Activated T-cell treated with anti-CD3 and anti-CD28 coated beads, Interleukin-2, amount 50 U/mL, for 4 hours (primary cell): Measurements from ENCODE around the gene RAP1GAP. TPM values are rescaled to one million over a fixed set of nuclear protein-coding genes. Genes with fewer than 3 reads are reported as not detected.
"Not testable (repeated sequence)": the region's sequence is repeated elsewhere in the genome, so short reads cannot be mapped to it uniquely, and the experiment has no call there.

ENCODE experiments used
- ATAC-seq, 2 donors: fragments of 200-7000 bp; cut with Tn5 transposase; one replicate each; pipeline ENCODE4 v1.10.0; 2021
- DNase-seq: peaks from one replicate; pipeline ENCODE4 v3.0.0-alpha.2; 2020
- H3K27me3 Mint-ChIP-seq: one replicate; pipeline ENCODE4 v1.8.0; 2021; ENCODE audit warnings: low read depth, mixed read lengths
- H3K36me3 Mint-ChIP-seq: one replicate; pipeline ENCODE4 v1.8.0; 2022; ENCODE audit warnings: mixed read lengths; ENCODE audit not compliant: insufficient read depth
- H3K4me1 Mint-ChIP-seq: one replicate; pipeline ENCODE4 v1.8.0; 2021; ENCODE audit warnings: low read depth, mixed read lengths
- H3K4me3 Mint-ChIP-seq: one replicate; pipeline ENCODE4 v1.8.0; 2021; ENCODE audit warnings: mild to moderate bottlenecking, moderate library complexity, mixed read lengths
- H3K9me3 Mint-ChIP-seq: one replicate; pipeline ENCODE4 v1.8.0; 2021; ENCODE audit warnings: mixed read lengths
- total RNA-seq, 3 donors: library from RNA; stranded (reverse); gene quantifications; one replicate each; pipeline ENCODE4 v1.2.1, GENCODE V29; 2021

The RAP1GAP gene
- total RNA-seq, 3 donors from 2014 or later = 0.46 to 1.4 (median 1.2) TPM

DNA sequence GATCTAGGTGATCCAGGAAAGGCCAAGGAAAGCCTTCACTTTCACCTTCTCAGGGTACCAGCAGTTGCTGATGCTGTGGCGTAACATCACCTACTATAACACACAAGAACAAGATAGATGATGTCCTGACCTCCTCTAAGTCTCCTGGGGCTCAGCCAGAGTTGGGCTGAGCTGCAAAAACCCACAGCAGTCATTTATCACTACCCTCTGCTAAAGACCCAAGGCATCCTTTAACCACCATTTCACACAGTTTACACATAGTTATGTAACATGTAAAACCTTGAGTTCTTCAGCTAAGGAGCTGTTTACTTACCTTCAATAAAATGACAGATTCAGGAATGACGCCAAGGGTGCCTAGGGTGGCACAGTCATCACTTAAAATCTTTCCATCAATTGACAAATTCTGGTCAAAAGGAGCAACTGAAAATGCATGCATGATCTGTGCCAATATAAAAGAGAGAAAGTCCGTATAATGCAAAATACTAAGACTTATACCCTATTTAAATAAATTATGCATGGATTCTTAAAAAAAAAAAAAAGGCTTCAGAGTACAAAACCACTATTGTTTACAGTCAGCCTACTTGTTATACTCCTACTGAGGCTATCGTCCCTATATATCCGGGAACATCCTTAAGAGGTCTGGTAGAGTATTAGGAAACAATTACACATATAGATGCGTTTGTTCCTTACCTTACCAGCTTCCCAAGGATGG, 20.7 kb upstream of the RAP1GAP start:
- no peaks in the 10 kb centered on the region for H3K9me3 Mint-ChIP-seq
- no peaks in the 10 kb centered on the region for H3K27me3 Mint-ChIP-seq
- DNase-seq (no peak), ATAC-seq (no peak)
- peaks cover 55% of the 10 kb centered on the region for H3K36me3 Mint-ChIP-seq
- no peak overlapping the region for H3K4me3 Mint-ChIP-seq
- H3K4me1 Mint-ChIP-seq = no peaks in the 10 kb centered on the region

DNA sequence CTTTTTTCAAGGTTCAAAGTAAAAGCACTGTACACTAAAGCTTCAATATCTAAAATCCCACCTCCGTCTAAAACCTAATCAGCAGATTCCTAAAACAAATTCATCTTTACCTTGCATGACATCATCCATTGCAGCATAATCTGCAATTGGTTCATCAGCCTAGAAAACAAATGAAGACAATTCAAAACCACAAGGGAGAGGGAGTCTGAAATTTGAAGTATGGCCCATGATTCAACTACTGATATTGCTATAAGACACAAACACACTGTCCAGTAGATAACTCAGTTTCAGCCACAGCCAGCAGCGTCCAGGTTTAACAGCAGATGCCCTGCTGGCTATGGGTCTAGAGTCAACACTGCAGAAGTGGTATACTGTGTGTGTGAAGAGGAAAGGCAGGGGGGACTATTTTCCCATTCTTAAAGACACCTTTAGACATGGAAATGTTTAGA, 17.9 kb upstream of the RAP1GAP start:
- Mint-ChIP-seq H3K4me3 (no peak overlapping the region), H3K4me1 (no peaks in the 10 kb centered on the region), H3K9me3 (no peaks in the 10 kb centered on the region), H3K27me3 (no peaks in the 10 kb centered on the region), H3K36me3 (peaks cover 49% of the 10 kb centered on the region)
- DNase-seq = no peak
- no peak for ATAC-seq

- Mint-ChIP-seq H3K36me3 (peaks cover 50% of the 10 kb centered on the region), H3K4me3 (no peak overlapping the region), H3K4me1 (no peaks in the 10 kb centered on the region), H3K9me3 (no peaks in the 10 kb centered on the region), H3K27me3 (no peaks in the 10 kb centered on the region)
- no peak for DNase-seq
- ATAC-seq = no peak
Observed at GRCh38 chr1:21685946-21686678, 17.0 kb upstream of the RAP1GAP start.

- no peak overlapping the region for H3K4me3 Mint-ChIP-seq
- ATAC-seq = no peak
- no peak for DNase-seq
- H3K9me3 Mint-ChIP-seq = no peaks in the 10 kb centered on the region
- H3K36me3 Mint-ChIP-seq = peaks cover 32% of the 10 kb centered on the region
- H3K27me3 Mint-ChIP-seq = no peaks in the 10 kb centered on the region
- no peaks in the 10 kb centered on the region for H3K4me1 Mint-ChIP-seq
Observed at GRCh38 chr1:21681426-21681825, 12.3 kb upstream of the RAP1GAP start.

DNA sequence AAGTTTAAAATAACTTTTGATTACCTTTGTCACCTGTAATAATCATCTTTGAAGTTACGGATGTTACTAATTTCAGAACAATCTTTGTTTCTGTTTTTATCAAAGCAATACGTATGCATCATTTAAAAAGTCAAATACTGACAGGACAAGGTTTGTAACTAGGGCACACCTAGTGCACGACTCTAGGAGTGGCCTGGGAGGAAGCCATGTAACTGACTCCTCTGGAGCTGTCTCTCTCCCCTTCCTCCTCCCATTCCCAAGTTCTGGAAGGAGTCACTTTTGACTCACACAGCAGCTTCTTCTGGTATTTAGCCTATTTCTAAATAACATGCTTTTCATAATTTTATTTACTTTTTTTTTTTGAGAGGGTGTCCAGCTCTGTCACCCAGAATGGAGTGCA, 11.8 kb upstream of the RAP1GAP start:
- H3K36me3 Mint-ChIP-seq = peaks cover 28% of the 10 kb centered on the region
- H3K27me3 Mint-ChIP-seq = no peaks in the 10 kb centered on the region
- no peak for ATAC-seq
- H3K9me3 Mint-ChIP-seq = no peaks in the 10 kb centered on the region
- no peak overlapping the region for H3K4me3 Mint-ChIP-seq
- H3K4me1 Mint-ChIP-seq = no peaks in the 10 kb centered on the region
- no peak for DNase-seq

DNA sequence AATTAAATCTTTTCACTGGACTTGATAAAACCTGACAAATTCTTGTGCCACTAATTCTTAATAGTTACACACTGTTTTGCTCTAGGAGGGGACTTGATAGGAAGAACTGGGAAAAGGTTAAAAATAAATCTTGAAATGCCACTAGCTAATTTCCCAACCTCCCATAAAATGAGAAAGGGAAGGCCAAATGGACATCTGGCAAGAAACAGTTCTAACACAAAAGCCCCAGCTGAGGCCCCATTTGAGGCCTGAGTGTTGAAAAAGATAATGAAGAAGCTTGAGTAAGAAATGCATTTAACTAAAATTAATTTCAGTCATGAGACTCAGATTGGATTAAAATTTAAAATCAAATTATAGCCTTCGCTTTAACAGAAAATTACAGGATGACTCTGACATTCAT, 11.2 kb upstream of the RAP1GAP start:
- Mint-ChIP-seq H3K4me1 (no peaks in the 10 kb centered on the region), H3K36me3 (peaks cover 24% of the 10 kb centered on the region), H3K27me3 (no peaks in the 10 kb centered on the region), H3K4me3 (no peak overlapping the region), H3K9me3 (no peaks in the 10 kb centered on the region)
- ATAC-seq = no peak
- DNase-seq = no peak

DNA sequence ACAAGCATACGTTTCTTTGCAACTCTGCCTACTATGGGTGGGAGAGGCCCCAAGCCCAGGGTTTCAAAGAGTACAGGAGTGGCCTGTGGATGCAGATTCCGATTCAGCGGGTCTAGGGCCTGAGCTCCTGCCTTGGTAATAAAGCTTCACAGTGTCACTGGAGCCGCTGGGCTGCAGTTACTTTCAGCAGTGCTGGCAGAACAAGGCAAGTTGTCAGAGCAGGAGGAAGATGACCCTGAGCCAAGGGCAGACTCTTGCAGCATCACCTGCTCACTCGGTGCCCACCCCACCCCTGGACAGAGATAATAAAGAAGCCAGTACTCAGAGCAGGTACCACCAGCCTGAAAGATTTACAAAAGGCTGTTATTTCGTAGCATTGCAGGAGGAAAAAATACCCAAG, 8.0 kb upstream of the RAP1GAP start:
- no peaks in the 10 kb centered on the region for H3K4me1 Mint-ChIP-seq

DNA sequence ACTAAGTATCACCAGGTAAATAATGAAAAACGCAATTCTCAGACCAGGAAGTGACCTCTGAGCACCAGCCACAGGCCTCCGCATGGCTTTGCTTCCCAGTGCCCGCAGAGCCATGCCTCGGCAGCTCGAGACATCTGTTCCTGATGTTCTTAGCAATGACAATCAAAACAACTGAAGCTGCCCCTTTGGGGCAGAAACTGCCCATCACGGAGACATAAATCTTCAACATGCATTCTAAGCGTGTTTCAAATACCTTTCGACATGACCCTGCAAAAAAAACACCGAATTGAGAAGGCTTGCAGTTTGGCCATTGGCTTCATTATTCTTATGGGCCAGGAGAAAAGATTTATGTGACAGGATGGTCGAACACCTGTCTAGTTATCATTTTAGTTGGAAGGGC, 5.8 kb upstream of the RAP1GAP start:
- Mint-ChIP-seq H3K36me3 (peaks cover 8% of the 10 kb centered on the region), H3K4me3 (no peak overlapping the region), H3K4me1 (no peaks in the 10 kb centered on the region), H3K9me3 (no peaks in the 10 kb centered on the region), H3K27me3 (no peaks in the 10 kb centered on the region)
- DNase-seq (no peak), ATAC-seq (no peak)

More for the DNA sequence above, 8.0 kb upstream of the RAP1GAP start:
- peaks cover 13% of the 10 kb centered on the region for H3K36me3 Mint-ChIP-seq
- ATAC-seq (no peak), DNase-seq (no peak)
- H3K9me3 Mint-ChIP-seq = no peaks in the 10 kb centered on the region
- H3K4me3 Mint-ChIP-seq = no peak overlapping the region
- no peaks in the 10 kb centered on the region for H3K27me3 Mint-ChIP-seq

- ATAC-seq, H3K27me3 Mint-ChIP-seq, H3K9me3 Mint-ChIP-seq, H3K4me1 Mint-ChIP-seq, H3K36me3 Mint-ChIP-seq, DNase-seq, H3K4me3 Mint-ChIP-seq: not testable (repeated sequence)
Observed at GRCh38 chr1:21673853-21674252, 4.7 kb upstream of the RAP1GAP start.

DNA sequence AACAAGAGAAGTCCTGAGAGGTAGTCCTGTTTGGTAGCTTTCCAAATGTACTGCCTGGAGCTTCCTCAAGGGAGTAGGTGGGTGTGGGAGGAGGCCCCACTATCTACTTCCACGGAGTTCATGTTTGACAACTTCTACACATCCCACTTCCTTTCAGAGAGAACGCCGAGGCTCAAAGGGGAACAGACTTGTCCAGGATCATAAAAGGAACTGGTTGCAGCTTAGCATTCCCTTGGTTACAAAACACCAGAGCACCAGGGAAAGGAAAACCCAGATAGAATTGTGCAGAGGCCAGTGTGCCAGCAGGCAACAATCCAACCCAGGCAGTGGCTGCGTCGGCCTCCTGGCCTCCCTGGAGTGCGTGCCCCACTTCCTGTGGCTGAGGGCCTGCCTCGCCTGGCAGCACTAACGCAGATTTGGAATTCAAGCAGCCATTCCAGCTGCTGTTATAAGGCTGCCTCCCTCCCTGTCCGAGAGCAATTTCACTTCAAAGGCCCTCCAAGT, 4.2 kb upstream of the RAP1GAP start:
- DNase-seq (no peak), ATAC-seq (no peak)
- Mint-ChIP-seq H3K27me3 (peaks cover under 1% of the 10 kb centered on the region), H3K9me3 (no peaks in the 10 kb centered on the region), H3K4me3 (no peak overlapping the region), H3K36me3 (peaks cover 1% of the 10 kb centered on the region), H3K4me1 (peaks cover 1% of the 10 kb centered on the region)

GRCh38 chr1:21672478-21673276, 3.5 kb upstream of the RAP1GAP start:
- Mint-ChIP-seq H3K4me3 (no peak overlapping the region), H3K27me3 (peaks cover 7% of the 10 kb centered on the region), H3K9me3 (no peaks in the 10 kb centered on the region), H3K4me1 (peaks cover 3% of the 10 kb centered on the region), H3K36me3 (no peaks in the 10 kb centered on the region)
- DNase-seq (no peak), ATAC-seq (no peak)

- Mint-ChIP-seq H3K4me3 (no peak overlapping the region), H3K4me1 (peaks cover 3% of the 10 kb centered on the region), H3K36me3 (no peaks in the 10 kb centered on the region), H3K9me3 (no peaks in the 10 kb centered on the region), H3K27me3 (peaks cover 14% of the 10 kb centered on the region)
- DNase-seq = no peak
- no peak for ATAC-seq
Observed at GRCh38 chr1:21671915-21672314, 2.8 kb upstream of the RAP1GAP start.

GRCh38 chr1:21670956-21671902, 2.1 kb upstream of the RAP1GAP start:
- Mint-ChIP-seq H3K4me1 (peaks cover 3% of the 10 kb centered on the region), H3K4me3 (no peak overlapping the region), H3K27me3 (peaks cover 21% of the 10 kb centered on the region), H3K36me3 (no peaks in the 10 kb centered on the region), H3K9me3 (no peaks in the 10 kb centered on the region)
- ATAC-seq = no peak
- no peak for DNase-seq
